ENCODE results near the gene SMYD3. TPM values are rescaled to one million over a fixed set of nuclear protein-coding genes. Genes with fewer than 3 reads are reported as not detected.

Gene SMYD3
- total and polyA plus RNA-seq, 2 donors (not counting 1 experiment from before 2014, with no cell fraction given) = 9.7 to 37.2 TPM

- Histone ChIP-seq H3K9me3 (ENCODE audit: control extremely low read depth in 1 of 3, control insufficient read depth in 2 of 3, insufficient read depth in 1 of 3, low read length in 2 of 3) (peaks cover 0 to 64% (median 18%) of the 10 kb centered on the region in 3 donors), H4K20me1 (ENCODE audit: control insufficient read depth, insufficient read depth, low read length, poor library complexity, severe bottlenecking) (no peaks in the 10 kb centered on the region), H3K27me3 (replicated peaks in 1 of 4; ENCODE audit: control extremely low read depth in 1 of 4, control insufficient read depth in 3 of 4, insufficient read depth in 4 of 4, low read length in 3 of 4) (no peaks in the 10 kb centered on the region), H3K36me3 (replicated peaks in 1 of 2; ENCODE audit: control extremely low read depth in 1 of 2, control insufficient read depth in 1 of 2, extremely low read depth in 1 of 2, insufficient read depth in 2 of 2, low read length in 1 of 2) (no peaks in the 10 kb centered on the region), H3K27ac (ENCODE audit: low read length in 2 of 2) (no peak overlapping the region), H3K4me1 (ENCODE audit: control insufficient read depth in 2 of 2, insufficient read depth in 2 of 2, low read length in 2 of 2) (no peaks in the 10 kb centered on the region), H2AFZ (ENCODE audit: insufficient read depth, low read depth, low read length, poor library complexity, severe bottlenecking) (no peak overlapping the region), H3K79me2 (ENCODE audit: control insufficient read depth, insufficient read depth, low read length) (no peaks in the 10 kb centered on the region), H3K4me3 (ENCODE audit: control extremely low read depth in 1 of 5, extremely low read depth in 1 of 5, insufficient read depth in 1 of 5, low read depth in 2 of 5, low read length in 4 of 5) (no peak overlapping the region), H3K4me2 (replicated peaks; ENCODE audit: low read depth, low read length, poor library complexity, severe bottlenecking) (no peak overlapping the region), H3K9ac (ENCODE audit: low read length) (no peak overlapping the region)
- Mint-ChIP-seq H3K4me1 (no peaks in the 10 kb centered on the region), H3K9me3 (ENCODE audit: insufficient read depth) (peaks cover 11% of the 10 kb centered on the region), H3K4me3 (no peak overlapping the region), H3K27ac (no peak overlapping the region), H3K27me3 (no peaks in the 10 kb centered on the region)
- POLR2A ChIA-PET = no interaction called here
- ATAC-seq (ENCODE audit: low read depth) = no peak
- intact Hi-C loops (cut with micrococcal nuclease) = no loop called here
- no peak for DNase-seq
- CTCF ChIA-PET = no interaction called here
- 90% methylated on average over 17 of the region's 17 CpGs for WGBS (ENCODE audit: insufficient coverage)
- TF ChIP-seq EZH2 (IDR thresholded peaks at IDR 0.05; ENCODE audit: borderline replicate concordance, insufficient read depth, low read depth, low read length, poor library complexity, severe bottlenecking) = no peak
- TF ChIP-seq, protein P1, sequence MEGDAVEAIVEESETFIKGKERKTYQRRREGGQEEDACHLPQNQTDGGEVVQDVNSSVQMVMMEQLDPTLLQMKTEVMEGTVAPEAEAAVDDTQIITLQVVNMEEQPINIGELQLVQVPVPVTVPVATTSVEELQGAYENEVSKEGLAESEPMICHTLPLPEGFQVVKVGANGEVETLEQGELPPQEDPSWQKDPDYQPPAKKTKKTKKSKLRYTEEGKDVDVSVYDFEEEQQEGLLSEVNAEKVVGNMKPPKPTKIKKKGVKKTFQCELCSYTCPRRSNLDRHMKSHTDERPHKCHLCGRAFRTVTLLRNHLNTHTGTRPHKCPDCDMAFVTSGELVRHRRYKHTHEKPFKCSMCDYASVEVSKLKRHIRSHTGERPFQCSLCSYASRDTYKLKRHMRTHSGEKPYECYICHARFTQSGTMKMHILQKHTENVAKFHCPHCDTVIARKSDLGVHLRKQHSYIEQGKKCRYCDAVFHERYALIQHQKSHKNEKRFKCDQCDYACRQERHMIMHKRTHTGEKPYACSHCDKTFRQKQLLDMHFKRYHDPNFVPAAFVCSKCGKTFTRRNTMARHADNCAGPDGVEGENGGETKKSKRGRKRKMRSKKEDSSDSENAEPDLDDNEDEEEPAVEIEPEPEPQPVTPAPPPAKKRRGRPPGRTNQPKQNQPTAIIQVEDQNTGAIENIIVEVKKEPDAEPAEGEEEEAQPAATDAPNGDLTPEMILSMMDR (IDR thresholded peaks at IDR 0.05) = no peak
These were observed 11.6 kb upstream of the SMYD3 start for GRCh38 chr1:246518456-246519205.

DNA sequence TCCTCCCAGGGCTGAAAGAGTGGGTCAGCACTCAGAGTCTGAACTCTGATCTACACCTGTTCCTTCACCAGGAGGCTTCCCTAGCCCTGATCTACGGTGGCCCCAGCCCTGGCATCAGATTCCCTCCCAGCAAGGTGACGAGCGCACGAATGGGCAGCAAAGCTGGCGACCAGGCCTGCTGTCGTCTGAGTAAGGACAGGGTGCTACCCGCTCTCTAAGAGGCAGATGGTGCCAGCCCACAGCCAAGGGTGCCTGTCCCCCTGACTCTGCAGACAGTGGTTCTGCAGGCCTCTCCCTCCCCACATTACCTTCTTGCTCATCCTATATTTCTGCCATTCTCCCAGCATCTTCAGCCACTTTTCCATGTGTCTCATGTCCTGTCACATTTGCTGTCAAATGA is 10.3 kb upstream of the SMYD3 start:
- TF ChIP-seq, protein P1 (IDR thresholded peaks at IDR 0.05) = no peak
- TF ChIP-seq EZH2 (IDR thresholded peaks at IDR 0.05; ENCODE audit: borderline replicate concordance, insufficient read depth, low read depth, low read length, poor library complexity, severe bottlenecking) = no peak
- H3K9me3 Mint-ChIP-seq (ENCODE audit: insufficient read depth) = peaks cover 11% of the 10 kb centered on the region
- POLR2A ChIA-PET = no interaction called here
- CTCF ChIA-PET = no interaction called here
- Histone ChIP-seq H3K4me2 (replicated peaks; ENCODE audit: low read depth, low read length, poor library complexity, severe bottlenecking) (no peak overlapping the region), H3K9ac (ENCODE audit: low read length) (no peak overlapping the region), H3K36me3 (replicated peaks in 1 of 2; ENCODE audit: control extremely low read depth in 1 of 2, control insufficient read depth in 1 of 2, extremely low read depth in 1 of 2, insufficient read depth in 2 of 2, low read length in 1 of 2) (no peaks in the 10 kb centered on the region), H3K27ac (ENCODE audit: low read length in 2 of 2) (no peak overlapping the region), H3K4me3 (ENCODE audit: control extremely low read depth in 1 of 5, extremely low read depth in 1 of 5, insufficient read depth in 1 of 5, low read depth in 2 of 5, low read length in 4 of 5) (no peak overlapping the region), H3K79me2 (ENCODE audit: control insufficient read depth, insufficient read depth, low read length) (no peaks in the 10 kb centered on the region), H2AFZ (ENCODE audit: insufficient read depth, low read depth, low read length, poor library complexity, severe bottlenecking) (no peak overlapping the region), H3K9me3 (ENCODE audit: control extremely low read depth in 1 of 3, control insufficient read depth in 2 of 3, insufficient read depth in 1 of 3, low read length in 2 of 3) (peaks cover 0 to 68% (median 18%) of the 10 kb centered on the region in 3 donors), H3K27me3 (replicated peaks in 1 of 4; ENCODE audit: control extremely low read depth in 1 of 4, control insufficient read depth in 3 of 4, insufficient read depth in 4 of 4, low read length in 3 of 4) (no peaks in the 10 kb centered on the region), H3K4me1 (ENCODE audit: control insufficient read depth in 2 of 2, insufficient read depth in 2 of 2, low read length in 2 of 2) (no peaks in the 10 kb centered on the region), H4K20me1 (ENCODE audit: control insufficient read depth, insufficient read depth, low read length, poor library complexity, severe bottlenecking) (no peaks in the 10 kb centered on the region)
- no peak overlapping the region for H3K4me3 Mint-ChIP-seq
- no peaks in the 10 kb centered on the region for H3K27me3 Mint-ChIP-seq
- DNase-seq = no peak
- no peaks in the 10 kb centered on the region for H3K4me1 Mint-ChIP-seq
- no peak for ATAC-seq (ENCODE audit: low read depth)
- H3K27ac Mint-ChIP-seq = no peak overlapping the region
- intact Hi-C loops (cut with micrococcal nuclease) = no loop called here
- 78% methylated on average over 7 of the region's 7 CpGs for WGBS (ENCODE audit: insufficient coverage)
